Measurements from ENCODE around the gene ACTG2.
"Not testable (repeated sequence)": the region's sequence is repeated elsewhere in the genome, so short reads cannot be mapped to it uniquely, and the experiment has no call there.

The ACTG2 gene

DNA sequence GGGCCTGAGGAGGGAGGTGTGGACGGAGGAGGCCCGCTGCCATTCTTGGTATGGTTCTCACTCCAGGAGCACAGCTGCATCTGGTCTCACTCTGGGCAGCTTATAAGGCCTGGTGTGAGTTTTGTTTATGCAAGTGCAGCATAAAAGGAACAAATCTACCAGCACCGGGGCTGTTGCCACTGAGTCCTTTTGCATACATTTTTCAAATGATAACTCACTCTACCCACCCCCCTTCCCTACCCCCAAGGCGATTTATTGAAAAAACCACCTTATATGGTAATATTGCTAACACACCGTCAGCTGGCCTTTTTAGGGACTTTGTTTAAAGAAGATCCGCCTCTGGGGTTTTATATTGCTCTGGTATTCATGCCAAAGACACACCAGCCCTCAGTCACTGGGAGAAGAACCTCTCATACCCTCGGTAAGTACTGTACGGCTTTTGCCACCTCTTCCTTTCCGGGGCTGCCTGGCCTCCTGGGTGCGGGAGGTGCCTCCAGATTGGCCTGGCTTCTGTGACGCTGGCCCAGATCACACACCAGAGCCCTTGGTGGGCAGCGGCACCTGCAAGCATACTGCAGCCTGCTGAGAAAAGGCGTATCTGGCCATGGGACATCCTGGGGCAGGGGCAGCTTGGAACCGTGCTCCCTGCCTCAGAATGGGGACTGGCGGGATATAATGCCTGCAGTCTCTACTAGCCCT lies at the start of gene ACTG2:
TSS of gene ACTG2 (plus strand) at position 378 of the 699 bp plus-strand sequence. CDS start 8,304 bp downstream, outside the sequence.
- no peak for DNase-seq (ENCODE audit: low read depth)

DNA sequence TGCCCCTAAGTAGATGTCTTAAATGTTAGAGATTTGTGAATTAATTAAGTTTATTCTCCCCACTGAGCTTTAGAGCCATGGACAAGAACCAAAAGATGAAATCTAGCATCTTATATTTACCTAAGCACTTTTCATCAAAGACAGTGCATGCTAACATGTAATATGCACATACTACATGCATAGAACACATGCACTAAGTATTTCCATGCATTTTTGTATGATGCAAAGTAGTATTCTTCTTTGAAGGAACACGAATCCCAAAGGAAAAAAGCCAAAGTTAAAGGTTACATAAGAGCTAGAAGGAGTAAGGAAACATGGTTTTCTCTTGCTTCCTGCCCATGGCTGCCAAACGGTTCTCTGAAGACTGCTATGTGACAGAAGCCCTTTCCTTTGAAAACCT lies 48.7 kb upstream of the ACTG2 start:
- no peak for DNase-seq (ENCODE audit: low read depth)

GRCh38 chr2:73850009-73850408 lies 42.8 kb upstream of the ACTG2 start:
- no peak for DNase-seq (ENCODE audit: low read depth)

DNA sequence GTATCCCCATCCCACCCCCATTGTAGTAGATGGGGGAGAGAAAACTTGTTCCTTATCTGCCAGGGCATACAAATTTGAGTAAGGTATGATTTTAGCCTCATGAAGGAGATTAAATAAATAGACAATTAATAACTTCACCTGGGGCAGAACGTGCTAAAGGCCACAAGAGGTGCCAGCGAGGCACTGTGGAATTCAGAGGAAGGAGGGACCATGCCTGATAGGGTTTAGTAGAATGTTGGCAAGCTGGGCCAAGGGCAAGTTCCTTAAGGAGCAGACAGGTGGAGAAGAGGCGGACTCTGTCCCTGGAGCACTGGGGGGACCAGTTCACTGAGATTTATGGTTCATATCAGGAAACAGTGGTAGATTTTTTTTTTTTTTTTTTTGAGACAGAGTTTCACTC lies 41.5 kb upstream of the ACTG2 start:
- no peak for DNase-seq (ENCODE audit: low read depth)

- no peak for DNase-seq (ENCODE audit: low read depth)
These were observed 40.8 kb upstream of the ACTG2 start for GRCh38 chr2:73852020-73852419.

DNA sequence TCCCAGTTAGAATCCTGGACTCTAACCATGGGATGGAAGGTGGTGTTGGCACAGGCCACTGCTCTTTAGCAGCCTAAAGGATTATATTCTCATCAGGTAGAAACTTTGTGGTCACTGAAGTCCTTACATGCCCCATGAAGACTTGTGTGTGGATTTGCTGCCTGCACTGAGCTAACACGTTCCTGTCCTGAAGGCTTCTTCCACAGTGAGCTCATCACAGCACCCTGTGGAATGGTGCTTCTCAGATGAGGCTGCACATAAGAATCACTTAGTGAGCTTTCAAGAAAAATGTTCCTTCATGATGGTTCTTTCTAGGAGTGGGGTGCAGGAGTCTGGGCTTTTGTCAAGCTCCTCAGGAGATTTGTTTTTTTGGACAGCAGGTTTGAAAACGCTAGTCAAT lies 37.3 kb upstream of the ACTG2 start:
- DNase-seq (ENCODE audit: low read depth): no peak

DNA sequence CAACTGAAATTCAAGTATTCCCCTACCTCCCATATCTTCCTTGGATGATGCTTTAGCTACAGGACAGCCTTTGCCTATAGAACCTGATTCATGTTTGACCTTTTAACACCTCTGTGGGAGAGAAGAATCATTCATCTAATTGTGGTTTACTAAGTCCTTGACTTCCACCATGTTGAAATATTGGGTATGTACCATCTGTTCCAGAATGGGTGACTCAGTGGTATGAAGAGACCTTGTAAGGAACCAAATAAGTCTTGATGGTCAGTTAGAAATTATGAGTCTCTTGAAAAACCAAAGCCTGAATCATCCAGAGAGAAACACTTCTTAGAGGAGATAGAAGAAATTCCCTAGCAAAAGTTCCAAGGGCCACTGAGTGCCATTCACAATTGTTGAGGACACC lies 36.6 kb upstream of the ACTG2 start:
- DNase-seq (ENCODE audit: low read depth): no peak

GRCh38 chr2:73859721-73860586 lies 32.9 kb upstream of the ACTG2 start:
- no peak for DNase-seq (ENCODE audit: low read depth)

- no peak for DNase-seq (ENCODE audit: low read depth)
These were observed 29.8 kb upstream of the ACTG2 start for GRCh38 chr2:73862987-73863386.

GRCh38 chr2:73868204-73868978 lies 24.4 kb upstream of the ACTG2 start:
- DNase-seq (ENCODE audit: low read depth): no peak

- no peak for DNase-seq (ENCODE audit: low read depth)
These were observed 22.7 kb upstream of the ACTG2 start for GRCh38 chr2:73870084-73870483.

GRCh38 chr2:73877071-73877802 lies 15.6 kb upstream of the ACTG2 start:
- DNase-seq (ENCODE audit: low read depth): no peak

DNA sequence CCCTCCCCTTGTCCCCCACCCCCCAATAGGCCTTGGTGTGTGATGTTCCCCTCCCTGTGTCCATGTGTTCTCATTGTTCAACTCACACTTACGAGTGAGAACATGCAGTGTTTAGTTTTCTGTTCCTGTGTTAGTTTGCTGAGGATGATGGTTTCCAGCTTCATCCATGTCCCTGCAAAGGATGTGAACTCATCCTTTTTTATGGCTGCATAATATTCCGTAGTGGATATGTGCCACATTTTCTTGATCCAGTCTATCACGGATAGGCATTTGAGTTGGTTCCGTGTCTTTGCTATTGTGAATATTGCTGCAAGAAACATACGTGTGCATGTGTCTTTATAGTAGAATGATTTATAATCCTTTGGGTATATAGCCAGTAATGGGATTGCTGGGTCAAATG lies 14.8 kb upstream of the ACTG2 start:
- not testable (repeated sequence) for DNase-seq (ENCODE audit: low read depth)

DNA sequence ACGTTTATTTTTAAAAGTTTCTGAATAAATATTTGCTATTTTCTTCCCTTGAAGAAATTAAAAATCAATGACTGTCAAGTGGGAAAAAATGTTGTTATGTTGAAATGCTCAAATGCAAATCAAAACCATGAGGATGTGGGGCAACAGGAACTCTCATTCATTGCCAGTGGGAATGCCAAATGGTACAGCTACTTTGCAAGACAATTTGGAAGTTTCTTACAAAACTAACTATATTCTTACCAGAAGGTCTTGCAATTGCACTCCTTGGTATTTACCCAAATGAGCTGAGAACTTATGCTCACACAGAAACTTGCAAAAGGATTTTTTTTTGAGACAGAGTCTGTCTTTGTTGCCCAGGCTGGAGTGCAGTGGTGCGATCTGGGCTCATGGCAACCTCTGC lies 7.4 kb upstream of the ACTG2 start:
- DNase-seq (ENCODE audit: low read depth): no peak

GRCh38 chr2:73886357-73886756 lies 6.5 kb upstream of the ACTG2 start:
- no peak for DNase-seq (ENCODE audit: low read depth)

DNA sequence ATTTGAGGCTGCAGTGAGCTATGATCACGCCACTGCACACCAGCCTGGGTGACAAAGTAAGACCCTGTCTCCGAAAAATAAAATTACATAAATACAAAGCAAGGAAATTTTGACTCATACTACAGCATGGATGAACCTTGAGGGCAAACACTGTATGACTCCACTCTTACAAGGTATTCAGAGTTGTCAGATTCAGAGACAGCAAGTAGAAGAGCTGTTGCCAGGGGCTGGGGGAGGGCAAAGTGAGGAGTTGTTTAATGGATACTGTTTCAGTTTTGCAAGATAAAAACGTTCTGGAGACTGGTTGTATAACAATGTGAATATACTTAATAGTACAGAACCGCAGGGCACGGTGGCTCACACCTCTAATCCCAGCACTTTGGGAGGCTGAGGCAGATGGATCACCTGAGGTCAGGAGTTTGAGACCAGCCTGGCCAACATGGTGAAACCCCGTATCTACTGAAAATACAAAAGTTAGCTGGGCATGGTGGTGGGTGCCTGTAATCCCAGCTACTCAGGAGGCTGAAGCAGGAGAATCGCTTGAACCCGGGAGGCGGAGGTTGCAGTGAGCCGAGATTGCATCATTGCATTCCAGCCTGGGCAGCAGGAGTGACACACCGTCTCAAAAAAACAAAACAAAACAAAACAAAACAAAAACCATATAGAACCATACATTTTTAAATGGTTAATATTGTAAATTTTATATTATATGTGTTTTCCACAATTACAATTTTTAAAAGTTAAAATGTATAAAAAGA lies 5.0 kb upstream of the ACTG2 start:
- not testable (repeated sequence) for DNase-seq (ENCODE audit: low read depth)

DNA sequence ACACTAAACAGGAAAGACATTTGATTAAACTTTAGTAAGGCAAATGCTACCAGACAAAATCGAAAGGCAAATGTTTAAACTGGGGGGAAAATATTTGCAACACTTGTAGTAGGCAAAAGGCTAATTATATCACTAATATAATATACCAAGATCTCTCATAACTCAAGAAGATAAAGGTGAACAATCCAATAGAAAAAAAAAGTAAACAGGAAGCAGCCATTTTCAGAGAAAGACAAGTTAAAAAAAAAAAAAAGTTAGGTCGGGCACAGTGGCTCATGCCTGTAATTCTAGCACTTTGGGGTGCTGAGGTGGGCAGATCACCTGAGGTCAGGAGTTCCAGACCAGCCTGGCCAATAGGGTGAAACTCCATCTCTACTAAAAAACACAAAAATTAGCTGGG lies 4.4 kb upstream of the ACTG2 start:
- DNase-seq (ENCODE audit: low read depth): no peak

- no peak for DNase-seq (ENCODE audit: low read depth)
These were observed 3.6 kb upstream of the ACTG2 start for GRCh38 chr2:73889206-73889605.

- DNase-seq (ENCODE audit: low read depth): no peak
These were observed 2.3 kb upstream of the ACTG2 start for GRCh38 chr2:73890301-73891092.

GRCh38 chr2:73891276-73891901 lies 1.4 kb upstream of the ACTG2 start:
- no peak for DNase-seq (ENCODE audit: low read depth)
